ENCODE results near the gene HTT-AS. TPM values are rescaled to one million over a fixed set of nuclear protein-coding genes. Genes with fewer than 3 reads are reported as not detected.
A peak's percentile ranks its signal among the peaks of the same experiment; 100 is the strongest.

Gene HTT-AS
- total and polyA plus RNA-seq, 2 of the 13 experiments (the other 11 are each of a cell fraction or from before 2014, with no cell fraction given): not detected

DNA sequence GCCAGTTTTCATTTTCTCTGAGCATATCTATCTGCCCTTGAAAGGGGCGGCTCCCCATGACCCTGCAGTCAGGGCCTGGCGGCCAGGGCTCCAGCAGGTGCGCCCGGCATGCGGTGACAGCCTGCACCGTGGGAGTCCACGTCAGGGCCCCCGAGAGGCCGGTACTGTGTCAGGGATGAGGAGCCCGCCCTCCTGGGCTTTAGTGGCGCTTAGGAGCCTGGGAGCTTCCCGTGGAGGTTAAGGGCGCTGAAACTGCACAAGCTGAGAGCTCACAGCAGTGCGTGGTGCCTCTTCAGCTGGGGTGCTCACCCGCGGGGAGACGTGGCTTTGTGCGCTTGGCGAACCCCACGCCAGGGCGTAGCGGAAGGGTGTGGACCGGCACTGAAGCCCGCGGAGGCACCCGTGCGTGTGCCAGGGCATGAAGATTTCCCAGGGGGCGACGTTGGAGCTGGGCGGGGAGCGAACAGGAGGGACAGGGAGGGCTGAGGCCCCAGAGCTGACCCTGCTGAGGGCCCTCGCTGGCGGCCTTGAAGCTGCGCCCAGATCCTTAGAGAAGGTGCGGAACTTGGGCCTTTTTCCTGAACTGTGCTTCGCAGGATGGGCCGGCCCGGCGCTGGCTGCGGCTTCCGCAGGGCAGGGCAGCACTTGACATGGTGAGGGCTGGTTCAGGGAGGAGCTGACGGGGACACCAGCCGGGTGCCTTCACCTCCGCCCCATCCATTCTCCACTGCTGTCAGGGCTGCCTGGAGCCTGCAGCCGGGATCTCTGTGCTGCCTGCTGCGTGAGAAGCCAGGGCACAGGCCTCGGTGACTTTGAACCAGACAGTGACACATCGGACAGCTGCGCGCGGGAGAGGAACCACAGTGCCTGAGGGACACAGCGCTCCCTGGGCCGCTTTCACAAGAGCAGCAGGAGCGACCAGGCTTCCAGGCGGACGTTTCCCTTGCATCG, 32.9 kb downstream of the HTT-AS start (continued):
- no peak for TF ChIP-seq ONECUT2 (CRISPR knock-in tag; IDR thresholded peaks at IDR 0.05)
- peak; percentile 28; the same call in 1 of the 2 replicates for TF ChIP-seq ZNF263 (CRISPR knock-in tag; IDR thresholded peaks at IDR 0.05)
- no peak for TF ChIP-seq MTERF4 (CRISPR knock-in tag; IDR thresholded peaks at IDR 0.05)
- peak; percentile 96 for TF ChIP-seq ZNF800 (CRISPR knock-in tag; IDR thresholded peaks at IDR 0.05)
- peak; percentile 59 for TF ChIP-seq GABPB1 (CRISPR knock-in tag; IDR thresholded peaks at IDR 0.05)
- no peak for TF ChIP-seq SP1 (IDR thresholded peaks at IDR 0.05)
- no peak for TF ChIP-seq SP1 (CRISPR knock-in tag; IDR thresholded peaks at IDR 0.05)
- peak; percentile 40; the same call in 1 of the 2 replicates for TF ChIP-seq MTA1 (CRISPR knock-in tag; IDR thresholded peaks at IDR 0.05; ENCODE audit: borderline replicate concordance)
- TF ChIP-seq GATAD1 (CRISPR knock-in tag; IDR thresholded peaks at IDR 0.05): peak; percentile 52
- peak; percentile 26; the same call in 1 of the 2 replicates for TF ChIP-seq MAX (IDR thresholded peaks at IDR 0.05)
- TF ChIP-seq FOXC1 (CRISPR knock-in tag; IDR thresholded peaks at IDR 0.05; ENCODE audit: borderline replicate concordance): no peak
- no peak for TF ChIP-seq LCORL (IDR thresholded peaks at IDR 0.05)
- TF ChIP-seq LCORL (CRISPR knock-in tag; IDR thresholded peaks at IDR 0.05): peak; percentile 53
- TF ChIP-seq HNRNPL (IDR thresholded peaks at IDR 0.05; ENCODE audit: low read depth, low read length): 0 out of 2 replicates have a peak, but pooled peaks have one; percentile 30
- no peak for TF ChIP-seq ZBTB43 (CRISPR knock-in tag; conservative IDR thresholded peaks at IDR 0.05)
- TF ChIP-seq ZNF333 (CRISPR knock-in tag; IDR thresholded peaks at IDR 0.05; ENCODE audit: borderline replicate concordance): no peak
- no peak for TF ChIP-seq YY1 (IDR thresholded peaks at IDR 0.05; ENCODE audit: insufficient read depth, insufficient replicate concordance, low read depth, low read length)
- peak; percentile 39; the same call in 1 of the 2 replicates for TF ChIP-seq FOSL2 (CRISPR knock-in tag; IDR thresholded peaks at IDR 0.05)
- TF ChIP-seq ZNF83 (CRISPR knock-in tag; IDR thresholded peaks at IDR 0.05; ENCODE audit: borderline replicate concordance): no peak
- no peak for TF ChIP-seq CBX5 (CRISPR knock-in tag; IDR thresholded peaks at IDR 0.05; ENCODE audit: borderline replicate concordance)
- peak; percentile 91 for TF ChIP-seq ZNF292 (CRISPR knock-in tag; IDR thresholded peaks at IDR 0.05; ENCODE audit: borderline replicate concordance, low read depth)
- no peak for TF ChIP-seq ZFP82 (CRISPR knock-in tag; IDR thresholded peaks at IDR 0.05; ENCODE audit: borderline replicate concordance)
- TF ChIP-seq PAWR (CRISPR knock-in tag; IDR thresholded peaks at IDR 0.05; ENCODE audit: borderline replicate concordance): no peak
- TF ChIP-seq PAX8 (CRISPR knock-in tag; IDR thresholded peaks at IDR 0.05; ENCODE audit: borderline replicate concordance): no peak
- TF ChIP-seq ZNF543 (CRISPR knock-in tag; IDR thresholded peaks at IDR 0.05): 0 out of 2 replicates have a peak, but pooled peaks have one; percentile 37
